ENCODE measurements around the gene PGC.

Gene PGC

GRCh38 chr6:41688256-41688965 lies 58.8 kb downstream of the PGC start:
- in situ Hi-C loops (cut with HindIII; ENCODE audit: low sequenced_read_pairs): no loop called here

- in situ Hi-C loops (cut with HindIII; ENCODE audit: low sequenced_read_pairs): no loop called here
Observed at GRCh38 chr6:41687501-41688175, 59.6 kb downstream of the PGC start.
